GM19467 (cell line): ENCODE data around the gene STX3.
"Not testable (repeated sequence)": the region's sequence is repeated elsewhere in the genome, so short reads cannot be mapped to it uniquely, and the experiment has no call there.

Experiments used
- ATAC-seq: cut with Tn5 transposase; IDR thresholded peaks from one replicate; pipeline ENCODE4 v1.9.1; 2021; ENCODE audit warnings: mild to moderate bottlenecking, moderate library complexity; ENCODE audit not compliant: unreplicated experiment

The STX3 gene

DNA sequence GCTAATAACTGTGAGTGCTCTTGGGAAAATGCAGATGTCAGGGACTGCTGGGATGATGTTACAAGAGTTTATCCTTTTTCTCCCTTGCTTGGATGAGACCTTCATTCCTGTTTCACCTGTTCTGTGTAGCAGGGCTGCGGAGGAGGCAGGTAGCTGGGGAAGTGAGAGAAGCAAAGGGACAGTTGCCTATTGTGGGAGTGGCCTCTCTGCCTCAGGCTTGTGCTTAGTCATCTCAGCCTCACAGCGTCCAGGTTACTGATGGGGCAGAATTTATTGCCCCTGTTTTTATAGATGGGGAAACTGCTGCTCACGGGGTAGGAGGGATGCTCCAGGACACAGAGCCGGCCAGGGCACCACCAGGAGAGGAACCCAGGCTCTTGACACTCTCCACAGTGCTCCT lies 1.7 kb downstream of the STX3 start:
- ATAC-seq: no peak

DNA sequence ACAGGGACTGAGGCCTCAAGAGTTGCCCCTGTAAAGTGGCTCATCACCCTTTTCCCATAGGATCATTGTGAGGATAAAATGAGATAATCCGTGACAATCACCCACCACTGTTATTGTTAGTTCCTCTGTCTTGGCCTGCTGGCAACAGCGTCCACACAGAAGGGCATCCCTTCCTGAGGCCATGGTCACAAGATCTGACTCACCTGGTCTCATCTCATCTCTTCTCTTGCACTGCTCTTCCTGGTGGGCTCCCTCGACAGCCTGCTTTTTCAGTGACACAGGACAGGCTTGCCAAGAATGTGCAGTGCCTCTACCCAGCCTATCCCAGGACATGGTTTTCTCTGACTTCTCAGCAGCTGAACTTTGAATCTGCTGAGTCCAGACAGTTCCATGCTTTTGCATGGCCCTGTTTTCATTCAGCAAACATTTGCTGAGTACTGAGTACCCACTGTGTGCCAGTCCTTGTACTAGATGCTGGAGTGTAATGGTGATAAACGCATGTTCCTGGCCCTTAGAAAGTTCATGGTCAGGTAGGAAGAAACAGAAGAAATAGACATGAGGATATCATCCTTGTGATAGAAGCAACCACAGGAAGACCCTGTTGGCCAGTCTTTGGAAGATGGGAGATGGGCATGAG lies 3.3 kb downstream of the STX3 start:
- no peak for ATAC-seq

DNA sequence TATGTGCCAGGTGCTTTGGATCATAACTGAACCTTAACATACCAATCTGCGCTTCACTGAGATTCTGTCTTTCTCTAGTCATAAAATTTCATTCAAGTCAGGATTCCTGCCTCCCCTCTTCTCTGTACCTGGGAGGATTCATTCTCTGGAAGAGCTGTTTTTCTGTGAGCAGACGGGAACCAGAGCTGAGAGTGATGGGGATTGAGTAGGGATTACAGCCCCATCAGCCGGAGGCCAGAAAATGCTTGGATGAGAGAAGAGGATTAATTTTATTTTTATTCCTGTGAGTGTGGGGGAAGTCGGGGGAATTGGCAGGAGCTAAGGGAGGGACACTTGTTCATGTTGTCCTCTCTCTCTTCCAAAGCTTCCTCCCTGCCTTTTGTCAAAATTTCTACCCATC lies 4.7 kb downstream of the STX3 start:
- no peak for ATAC-seq

DNA sequence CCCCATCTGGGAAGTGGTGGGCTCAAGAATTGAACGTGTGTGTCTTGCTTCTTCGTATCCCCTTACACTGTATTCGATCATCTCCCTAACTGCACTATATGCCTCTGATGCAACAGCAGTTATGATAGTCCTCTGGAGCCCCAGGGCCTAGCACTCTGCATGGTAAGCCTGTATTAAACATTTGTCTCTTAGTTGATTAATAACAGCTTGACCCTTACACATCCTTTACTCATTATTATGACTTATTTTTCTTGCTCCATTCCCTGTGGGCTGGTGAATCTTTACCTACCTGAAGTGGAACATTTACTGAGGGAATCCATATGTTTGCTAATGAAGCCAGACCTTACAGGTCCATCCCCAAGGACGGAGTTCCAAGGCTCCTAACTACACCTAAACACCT lies 5.6 kb downstream of the STX3 start:
- ATAC-seq: no peak

DNA sequence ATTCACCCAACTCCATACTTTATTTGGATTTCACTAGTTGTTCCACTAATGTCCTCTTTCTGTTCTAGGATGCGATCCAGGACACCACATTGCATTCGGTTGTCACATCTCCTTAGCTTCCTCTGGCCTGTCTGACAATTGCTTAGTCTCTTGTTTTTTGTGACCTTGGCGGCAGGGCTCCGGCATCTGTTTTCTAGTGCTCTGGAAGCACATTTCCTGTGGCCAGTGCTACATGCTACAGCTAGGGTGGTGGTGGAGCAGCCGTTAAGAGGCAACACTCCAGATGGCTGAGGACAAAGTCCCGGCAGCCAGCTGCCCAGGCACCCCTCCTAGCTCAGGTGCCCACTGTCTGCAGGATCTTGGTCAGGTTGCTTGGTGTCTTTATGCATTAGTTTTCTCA lies 6.8 kb downstream of the STX3 start:
- no peak for ATAC-seq

DNA sequence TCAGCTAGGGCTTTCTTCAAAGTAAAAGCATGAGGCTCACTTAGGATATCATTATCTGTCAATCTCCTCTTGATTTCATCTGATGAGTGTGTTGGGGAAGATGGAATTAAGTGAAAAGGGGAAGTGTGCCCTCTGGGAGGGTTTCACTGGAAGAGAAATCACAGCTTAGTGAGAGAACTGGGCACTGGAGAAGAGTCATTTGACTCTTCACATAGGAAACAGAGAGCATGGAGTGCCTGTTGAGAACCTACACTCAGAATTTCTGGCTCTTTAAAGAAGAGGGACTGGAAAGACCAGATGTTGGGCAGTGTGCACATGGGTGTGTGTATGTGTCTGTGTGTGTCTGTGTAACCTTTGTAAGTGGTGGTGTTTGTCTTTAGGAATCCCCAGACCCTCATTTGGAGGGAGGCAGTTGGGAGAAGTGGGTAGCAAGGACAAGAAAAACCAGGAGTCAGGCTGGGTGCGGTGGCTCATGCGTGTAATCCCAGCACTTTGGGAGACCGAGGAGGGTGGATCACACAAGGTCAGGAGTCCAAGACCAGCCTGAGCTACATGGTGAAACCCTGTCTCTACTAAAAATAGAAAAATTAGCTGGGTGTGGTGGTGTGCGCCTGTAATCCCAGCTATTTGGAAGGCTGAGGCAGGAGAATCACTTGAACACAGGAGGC lies 10.0 kb downstream of the STX3 start:
- no peak for ATAC-seq

DNA sequence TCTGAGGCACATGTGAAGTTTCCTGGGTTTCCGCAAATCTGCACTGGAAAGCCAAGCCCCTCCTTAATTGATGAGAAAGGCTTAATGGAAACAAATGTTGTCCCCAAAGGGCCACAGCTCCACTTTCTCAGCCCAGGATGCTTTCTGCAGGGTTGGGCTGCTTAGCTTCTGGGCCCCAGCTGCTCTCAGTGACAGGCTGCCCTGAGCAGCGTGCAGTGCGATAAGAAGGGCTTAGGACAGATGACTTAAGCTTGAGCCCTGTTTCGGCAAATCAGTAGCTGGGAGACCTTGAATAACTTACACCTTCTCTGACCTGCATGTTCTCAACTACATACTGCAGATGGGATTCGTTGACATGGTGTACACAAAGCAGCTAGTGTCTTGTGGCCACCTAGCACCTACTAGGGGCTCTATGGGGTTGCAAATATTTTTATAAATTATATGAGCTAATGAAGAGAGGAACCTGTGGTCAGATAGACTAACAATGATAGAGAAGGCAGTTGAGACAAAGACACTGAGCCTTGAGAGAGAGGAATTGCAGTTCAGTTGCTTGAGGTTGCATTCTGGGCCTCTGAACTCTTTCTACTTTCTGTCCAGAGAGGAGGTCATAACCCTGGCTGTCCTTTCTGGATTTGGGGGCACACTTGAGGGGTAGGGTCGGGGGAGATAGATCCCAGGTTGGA lies 11.5 kb downstream of the STX3 start:
- ATAC-seq: no peak

DNA sequence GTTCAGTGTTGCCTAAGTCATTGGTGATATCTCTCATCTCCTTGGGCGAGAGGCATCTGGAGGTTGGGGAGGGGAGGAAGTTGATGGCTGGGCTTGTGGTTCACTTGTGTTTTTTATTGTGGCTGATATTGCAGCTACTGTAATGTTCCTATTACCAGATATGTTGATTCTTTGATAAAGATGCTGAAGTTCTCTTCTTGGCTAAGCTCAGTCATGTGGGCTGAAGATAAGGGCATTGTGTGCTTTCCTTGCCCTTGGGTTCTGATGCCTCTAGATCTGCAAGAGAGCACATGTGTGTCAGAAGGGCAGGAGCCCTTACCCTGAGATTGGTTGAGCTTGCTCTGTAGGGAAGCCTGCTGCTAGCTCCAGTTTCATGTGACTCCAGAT lies 12.0 kb downstream of the STX3 start:
- ATAC-seq: no peak

DNA sequence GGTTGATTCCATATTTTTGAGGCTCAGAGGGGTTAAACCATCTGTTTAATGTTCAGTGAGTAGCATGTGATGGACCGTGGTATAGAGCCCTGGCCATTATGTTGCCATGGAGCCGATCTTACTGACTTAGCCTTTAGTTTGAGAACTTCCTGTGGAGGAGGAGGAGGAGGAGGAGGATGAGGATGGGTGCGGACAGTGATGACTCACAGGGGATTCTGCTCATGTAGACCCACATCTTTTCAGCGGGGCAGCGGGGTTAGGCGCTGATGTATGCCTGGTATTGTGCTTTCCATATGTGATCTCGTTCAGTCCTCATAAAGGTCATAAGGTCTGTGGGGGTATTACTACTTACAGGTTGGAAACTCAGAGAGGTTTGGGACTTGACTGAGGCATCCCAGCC lies 13.9 kb downstream of the STX3 start:
- ATAC-seq: no peak

DNA sequence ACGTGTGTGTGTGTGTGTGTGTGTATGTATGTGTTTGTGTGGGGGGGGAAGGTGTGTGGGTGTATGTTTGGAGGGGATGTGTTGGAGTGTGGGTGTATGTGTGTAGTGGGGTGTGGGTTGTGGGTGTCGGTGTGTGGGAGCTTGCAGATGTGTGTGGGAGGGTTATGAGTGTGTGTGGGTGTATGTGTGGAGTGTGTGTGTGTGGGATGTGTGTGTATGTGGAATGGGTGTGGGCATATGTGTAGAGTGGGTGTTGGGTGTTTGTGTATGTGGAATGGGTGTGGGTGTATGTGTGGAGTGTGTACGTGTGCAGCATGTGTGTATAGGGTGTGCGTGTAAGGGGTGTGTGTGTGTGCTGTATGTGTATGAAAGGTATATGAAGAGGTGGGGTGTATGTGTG lies 14.7 kb downstream of the STX3 start:
- ATAC-seq: no peak

DNA sequence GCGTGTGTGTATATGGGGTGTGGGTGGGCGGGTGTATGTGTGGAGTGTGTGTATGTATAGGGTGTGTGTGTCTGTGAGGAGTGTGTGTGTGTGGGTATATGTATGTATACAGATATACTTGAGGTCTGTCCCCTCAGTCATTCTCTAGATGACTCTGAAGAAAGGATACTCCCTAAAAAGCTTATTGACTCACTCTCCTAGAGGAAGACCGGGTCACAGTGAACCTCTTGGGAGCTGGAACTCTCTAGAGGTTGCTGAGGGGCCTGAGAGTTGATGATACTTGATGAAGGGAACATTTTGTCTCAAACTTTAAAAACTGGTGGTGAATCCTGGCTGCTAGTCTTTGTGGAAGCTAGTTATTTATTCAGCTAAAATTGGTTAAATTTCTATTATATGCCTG lies 15.1 kb downstream of the STX3 start:
- ATAC-seq: no peak

DNA sequence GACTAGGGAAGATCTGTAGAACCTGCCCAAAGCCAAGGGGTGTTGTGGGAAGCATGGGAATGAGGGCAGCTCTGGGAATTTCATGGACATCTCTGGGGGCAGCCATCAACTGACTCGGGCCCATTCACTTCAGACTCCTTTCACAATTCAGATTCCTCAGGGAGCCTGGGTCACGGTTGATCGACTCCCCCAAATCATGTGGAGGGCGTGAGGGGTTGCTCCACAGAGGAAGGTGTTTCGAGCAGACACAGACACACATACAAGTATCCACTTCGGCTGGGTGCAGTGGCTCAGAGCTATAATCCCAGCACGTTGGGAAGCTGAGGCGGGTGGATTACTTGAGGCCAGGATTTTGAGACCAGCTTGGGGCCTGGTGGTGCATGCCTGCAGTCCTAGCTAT lies 15.7 kb downstream of the STX3 start:
- no peak for ATAC-seq

DNA sequence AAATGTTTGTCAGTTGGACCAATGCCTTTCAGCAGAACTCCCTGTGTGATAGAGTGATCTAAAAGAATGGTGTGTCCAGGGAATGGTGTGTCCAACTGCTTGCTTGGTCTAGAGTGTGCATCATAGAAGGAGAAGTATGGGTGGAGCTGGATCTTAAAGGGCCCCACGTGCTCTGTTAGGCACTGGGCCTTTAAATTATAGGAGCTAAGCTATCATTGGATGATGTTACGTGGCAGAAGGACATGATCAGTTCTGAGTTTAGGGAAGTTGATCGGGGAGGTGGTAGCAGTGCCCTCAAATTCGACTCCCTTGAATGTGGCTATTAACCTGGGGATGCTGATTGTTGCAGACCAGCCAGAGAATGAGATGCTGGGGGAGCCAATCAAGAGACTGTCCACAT lies 16.4 kb downstream of the STX3 start:
- no peak for ATAC-seq

DNA sequence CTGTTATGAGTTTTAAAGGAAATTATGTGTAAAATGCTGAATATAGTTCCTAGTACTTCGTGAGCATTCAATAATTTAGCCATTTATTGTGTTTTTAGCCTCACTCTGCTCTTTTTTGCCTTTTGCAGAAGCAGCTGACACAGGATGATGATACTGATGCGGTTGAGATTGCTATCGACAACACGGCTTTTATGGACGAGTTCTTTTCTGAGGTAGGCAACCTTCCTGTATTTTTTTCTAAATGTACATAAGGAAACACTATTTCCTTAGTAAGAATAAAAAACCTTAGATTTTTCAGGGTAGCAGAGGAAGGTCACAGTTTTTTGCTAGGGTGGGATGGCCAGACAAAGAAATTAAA lies 17.9 kb downstream of the STX3 start:
- ATAC-seq: no peak

DNA sequence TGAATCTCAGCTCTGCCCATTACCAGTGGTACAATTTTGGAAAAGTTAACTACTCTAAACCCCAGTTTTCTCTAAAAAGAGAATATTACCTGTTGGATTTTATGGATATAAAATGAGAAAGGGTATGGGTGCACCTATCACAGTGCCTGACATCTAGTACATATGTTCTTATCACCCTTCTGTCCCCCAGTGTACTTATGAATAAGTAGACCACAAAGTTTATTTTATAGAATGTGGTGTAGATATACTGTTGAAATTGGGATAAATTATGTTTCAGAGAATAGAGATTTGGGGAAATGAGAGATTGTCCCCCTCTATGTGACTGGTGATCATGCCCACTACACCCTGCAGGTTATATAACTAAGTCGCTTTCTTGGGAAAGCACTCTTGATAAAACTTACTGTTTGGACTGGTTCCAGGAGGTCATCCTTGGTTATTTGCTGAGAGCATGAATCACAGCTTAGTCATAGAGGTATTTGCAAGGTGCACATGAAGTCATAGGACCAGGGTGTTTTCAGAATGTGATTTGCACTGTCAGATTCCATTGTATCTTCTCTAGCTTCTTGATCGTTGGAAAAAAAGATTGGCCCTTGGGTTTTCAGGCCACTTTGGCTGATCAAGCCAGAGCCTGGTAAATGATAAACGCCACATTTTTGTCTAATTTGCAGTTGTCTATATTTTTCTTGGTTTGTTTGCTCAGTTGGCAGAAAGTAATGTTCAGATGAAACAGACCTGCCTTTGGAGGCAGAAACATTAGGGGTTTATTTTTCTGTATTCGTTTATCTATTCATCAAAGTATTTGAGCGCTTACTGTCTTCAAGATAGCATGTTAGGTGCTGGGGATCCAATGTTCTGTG lies 21.3 kb downstream of the STX3 start:
- no peak for ATAC-seq

DNA sequence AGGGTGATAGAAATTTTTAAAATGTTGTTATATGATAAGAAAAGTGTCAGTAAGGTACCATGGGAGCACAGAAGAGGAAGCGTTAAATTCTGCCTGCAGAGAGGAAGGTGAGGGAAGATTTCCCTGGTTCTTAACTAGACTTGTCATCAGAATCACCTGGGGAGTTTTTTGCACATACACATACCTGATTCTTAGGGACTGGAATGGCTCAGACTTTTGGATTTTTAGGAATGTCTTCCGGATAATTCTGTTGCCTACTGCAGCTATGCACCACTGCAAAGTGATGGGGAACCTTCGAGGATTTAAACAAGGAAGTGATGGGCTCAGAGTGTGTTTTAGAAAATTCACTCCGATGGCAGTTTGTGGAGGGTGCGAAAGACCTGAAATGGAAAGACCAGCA lies 21.9 kb downstream of the STX3 start:
- no peak for ATAC-seq

DNA sequence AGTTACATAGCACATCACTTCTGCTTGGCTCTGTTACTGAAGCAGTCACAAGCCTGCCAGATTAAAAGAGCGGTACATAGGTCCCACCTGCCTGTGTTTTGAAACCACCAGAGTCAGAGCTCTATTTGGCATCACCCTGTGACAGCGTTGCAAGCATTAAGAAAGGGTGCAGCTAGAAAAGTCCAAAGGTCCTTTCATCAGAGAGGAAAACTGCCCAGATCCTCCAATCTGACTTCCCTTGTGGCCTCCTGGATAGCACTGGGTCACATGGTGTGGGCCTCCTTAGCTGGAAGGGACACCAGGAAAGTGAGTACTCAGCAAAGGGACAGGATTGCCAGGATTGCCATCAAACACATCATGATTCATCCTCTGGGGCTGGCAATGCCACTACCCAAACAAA lies 22.9 kb downstream of the STX3 start:
- ATAC-seq: no peak

DNA sequence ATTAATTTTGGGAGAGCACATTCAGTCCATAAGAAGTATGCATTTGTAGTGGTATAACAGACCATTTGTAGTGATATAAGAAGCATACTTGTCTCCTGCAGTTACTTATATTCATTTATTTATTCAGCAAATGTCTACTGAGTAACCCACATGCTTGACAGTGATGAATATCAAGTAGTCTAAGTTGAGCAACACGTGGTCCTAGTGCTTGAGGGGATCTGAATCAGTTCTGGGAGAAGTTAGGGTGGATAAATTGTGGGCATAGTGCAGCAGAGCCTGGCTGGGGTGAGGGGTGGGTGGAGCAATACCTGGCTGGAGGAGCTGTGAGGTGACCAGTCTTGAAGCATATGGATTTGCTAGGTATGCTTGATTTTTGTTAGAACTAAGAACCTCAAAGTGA lies 24.3 kb downstream of the STX3 start:
- ATAC-seq: no peak

DNA sequence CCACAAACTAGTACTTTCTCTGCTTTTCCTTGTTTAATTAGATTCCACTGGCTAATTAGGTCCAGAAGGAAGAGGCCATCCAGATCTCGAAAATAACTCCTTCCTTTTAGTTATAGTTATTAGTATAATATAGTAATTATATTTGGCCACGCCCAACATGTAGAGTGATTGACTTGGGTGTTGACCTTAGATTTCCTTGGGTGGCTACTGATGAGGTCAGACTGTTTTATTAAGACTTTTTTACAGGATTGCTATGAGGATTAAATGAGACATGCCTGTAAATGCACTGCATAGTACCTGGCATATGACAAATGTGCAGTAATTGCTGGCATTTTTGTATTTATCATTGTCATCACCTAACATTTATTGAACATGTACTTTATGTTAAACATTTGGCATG lies 26.9 kb downstream of the STX3 start:
- no peak for ATAC-seq

DNA sequence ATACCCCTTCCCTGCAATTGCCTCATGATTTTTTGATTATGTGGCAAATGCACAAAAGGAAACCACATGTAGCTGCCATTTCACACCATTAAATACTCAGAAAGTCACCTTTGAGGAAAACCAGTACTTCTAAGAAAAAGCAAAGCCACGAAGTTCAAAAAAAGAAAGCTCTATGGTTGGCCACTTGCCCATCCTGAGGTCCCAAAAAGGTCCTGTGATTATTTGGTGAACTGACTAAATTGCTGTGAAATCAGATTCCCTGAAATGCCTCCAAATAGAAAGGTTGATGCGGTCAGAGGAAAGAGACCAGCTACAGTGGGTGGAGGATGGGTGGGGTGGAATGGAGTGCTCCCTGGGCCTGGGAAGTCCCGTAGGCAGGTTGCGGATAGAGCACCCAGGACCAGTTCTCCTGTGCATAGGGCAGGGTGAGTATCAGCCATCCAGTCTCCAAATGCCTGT lies 28.5 kb downstream of the STX3 start:
- no peak for ATAC-seq

DNA sequence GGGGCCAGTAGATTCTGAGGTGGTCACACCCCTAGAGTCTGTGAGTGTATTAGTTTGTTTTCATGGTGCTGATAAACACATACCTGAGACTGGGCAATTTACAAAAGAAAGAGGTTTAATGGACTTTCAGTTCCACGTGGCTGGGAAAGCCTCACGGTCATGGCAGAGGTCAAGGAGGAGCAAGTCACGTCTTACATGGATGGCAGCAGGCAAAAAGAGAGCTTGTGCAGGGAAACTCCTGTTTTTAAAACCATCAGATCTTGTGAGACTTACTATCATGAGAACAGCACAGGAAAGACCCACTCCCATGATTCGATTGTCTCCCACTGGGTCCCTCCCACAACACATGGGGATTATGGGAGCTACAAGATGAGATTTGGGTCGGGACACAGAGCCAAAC lies 29.3 kb downstream of the STX3 start:
- not testable (repeated sequence) for ATAC-seq

DNA sequence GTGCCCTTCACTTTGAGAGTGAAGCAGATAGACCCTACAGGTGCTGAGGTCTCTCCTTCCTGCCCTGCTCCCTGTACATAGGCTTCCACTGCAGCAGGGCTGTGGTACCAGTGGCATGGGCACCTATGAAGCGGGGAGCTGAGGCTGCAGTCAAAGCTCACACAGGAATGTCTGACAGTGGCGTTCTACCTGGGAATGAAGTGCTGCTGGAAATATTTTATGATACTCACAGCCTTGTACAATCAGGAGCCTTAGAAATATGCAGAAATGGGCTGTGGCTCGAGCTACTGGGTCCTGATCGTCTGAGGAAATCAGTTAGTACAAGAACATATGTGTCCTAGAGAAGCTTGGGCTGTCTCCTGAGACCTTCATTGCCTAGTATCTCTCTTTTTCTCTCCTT lies 30.6 kb downstream of the STX3 start:
- no peak for ATAC-seq
